CD4-positive, alpha-beta T cell treated with Interleukin-15 for 1 hour (primary cell): ENCODE data around the gene YIPF7.

Experiments
- DNase-seq: peaks from one replicate; pipeline ENCODE4 v3.0.0-alpha.2; 2020

The YIPF7 gene

GRCh38 chr4:44583393-44583792 lies 68.0 kb downstream of the YIPF7 start:
- DNase-seq = no peak

- no peak for DNase-seq
These were observed 71.2 kb downstream of the YIPF7 start for GRCh38 chr4:44580231-44580630.

- DNase-seq = no peak
These were observed 72.5 kb downstream of the YIPF7 start for GRCh38 chr4:44578954-44579353.
